Prostate gland (tissue), 2 donors: ENCODE data around the gene TRPM4.

ENCODE experiments used
- POLR2AphosphoS5 ChIP-seq: sonication (generic); formaldehyde crosslinking; IDR thresholded peaks from one replicate; pipeline ENCODE4 v1.6.1; 2017; ENCODE audit warnings: antibody characterized with exemption
- TF ChIP-seq, protein P1 (sequence below), 4 experiments: fragments of 200-600 bp in 2 of 4; fragments of 450-650 bp in 2 of 4; sonication (generic) in 2 of 4; IDR thresholded peaks; 1 replicate in 3 of 4; 2 replicates in 1 of 4; pipeline ENCODE4 v1.5.1; 2016 to 2019; ENCODE audit warnings: antibody characterized with exemption in 4 of 4, mild to moderate bottlenecking in 2 of 4, moderate library complexity in 2 of 4

DNA sequence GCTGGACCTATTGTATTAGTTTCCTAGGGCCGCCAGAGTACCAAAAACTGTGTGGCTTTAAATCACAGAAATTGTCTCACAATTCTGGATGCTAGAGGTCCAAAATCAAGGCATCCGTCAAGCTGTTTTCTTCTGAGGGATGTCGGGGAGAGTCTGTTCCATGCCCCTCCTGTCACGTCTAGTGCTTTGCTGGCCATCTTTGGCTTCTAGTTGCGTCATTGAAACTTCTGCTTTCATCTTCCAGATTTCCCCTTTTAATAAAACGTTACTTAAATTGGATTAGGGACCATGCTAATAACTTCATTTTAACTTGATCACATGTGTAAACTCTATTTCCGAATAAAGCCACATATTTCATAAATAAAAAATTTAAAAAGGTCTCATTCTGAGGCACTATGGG, 47.5 kb downstream of the TRPM4 start:
- no peak for TF ChIP-seq POLR2AphosphoS5
- TF ChIP-seq, protein P1, sequence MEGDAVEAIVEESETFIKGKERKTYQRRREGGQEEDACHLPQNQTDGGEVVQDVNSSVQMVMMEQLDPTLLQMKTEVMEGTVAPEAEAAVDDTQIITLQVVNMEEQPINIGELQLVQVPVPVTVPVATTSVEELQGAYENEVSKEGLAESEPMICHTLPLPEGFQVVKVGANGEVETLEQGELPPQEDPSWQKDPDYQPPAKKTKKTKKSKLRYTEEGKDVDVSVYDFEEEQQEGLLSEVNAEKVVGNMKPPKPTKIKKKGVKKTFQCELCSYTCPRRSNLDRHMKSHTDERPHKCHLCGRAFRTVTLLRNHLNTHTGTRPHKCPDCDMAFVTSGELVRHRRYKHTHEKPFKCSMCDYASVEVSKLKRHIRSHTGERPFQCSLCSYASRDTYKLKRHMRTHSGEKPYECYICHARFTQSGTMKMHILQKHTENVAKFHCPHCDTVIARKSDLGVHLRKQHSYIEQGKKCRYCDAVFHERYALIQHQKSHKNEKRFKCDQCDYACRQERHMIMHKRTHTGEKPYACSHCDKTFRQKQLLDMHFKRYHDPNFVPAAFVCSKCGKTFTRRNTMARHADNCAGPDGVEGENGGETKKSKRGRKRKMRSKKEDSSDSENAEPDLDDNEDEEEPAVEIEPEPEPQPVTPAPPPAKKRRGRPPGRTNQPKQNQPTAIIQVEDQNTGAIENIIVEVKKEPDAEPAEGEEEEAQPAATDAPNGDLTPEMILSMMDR (IDR thresholded peaks at IDR 0.05), result no peak
